ENCODE results near the gene OSBPL3.

DNA sequence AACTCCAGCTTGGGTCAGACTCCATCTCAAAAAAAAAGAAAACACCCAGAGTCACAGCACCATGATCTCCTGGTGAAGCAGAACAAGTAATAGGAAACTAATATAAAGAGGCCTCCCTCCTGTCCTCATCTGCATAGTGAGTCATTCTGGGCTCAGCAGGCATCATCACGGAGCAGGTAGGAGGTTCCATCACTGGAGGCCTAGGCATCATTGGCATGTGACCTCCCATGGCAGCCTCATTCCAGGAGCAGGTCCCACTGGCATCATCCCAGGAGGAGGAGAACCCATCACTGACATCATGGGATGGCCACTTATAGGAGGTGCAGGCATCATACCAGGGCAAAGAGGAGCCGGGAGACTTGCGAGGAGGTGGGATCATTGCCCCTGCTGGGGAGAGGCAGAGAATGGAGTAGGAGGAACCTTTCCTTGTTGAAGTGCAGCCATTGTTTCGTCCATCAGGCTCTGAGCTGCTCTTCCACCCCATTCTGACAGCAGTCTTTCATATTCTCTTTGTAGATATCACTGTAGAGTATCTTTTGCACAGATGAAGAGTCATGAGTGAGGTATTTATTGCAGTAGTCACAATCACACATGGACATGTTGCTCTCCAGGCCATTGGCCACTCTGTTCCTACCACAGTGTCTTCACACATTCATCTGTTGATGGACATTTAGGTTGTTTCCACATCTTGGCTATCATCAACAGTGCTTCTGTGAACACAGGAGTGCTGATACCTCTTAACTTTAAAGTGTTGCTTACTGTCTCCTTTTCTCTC is 73.8 kb downstream of the OSBPL3 start:
- no peak for TF ChIP-seq SP1 (CRISPR knock-in tag; conservative IDR thresholded peaks at IDR 0.05)
- TF ChIP-seq ZNF671 (CRISPR knock-in tag; IDR thresholded peaks at IDR 0.05), result no peak
- TF ChIP-seq, protein P1, sequence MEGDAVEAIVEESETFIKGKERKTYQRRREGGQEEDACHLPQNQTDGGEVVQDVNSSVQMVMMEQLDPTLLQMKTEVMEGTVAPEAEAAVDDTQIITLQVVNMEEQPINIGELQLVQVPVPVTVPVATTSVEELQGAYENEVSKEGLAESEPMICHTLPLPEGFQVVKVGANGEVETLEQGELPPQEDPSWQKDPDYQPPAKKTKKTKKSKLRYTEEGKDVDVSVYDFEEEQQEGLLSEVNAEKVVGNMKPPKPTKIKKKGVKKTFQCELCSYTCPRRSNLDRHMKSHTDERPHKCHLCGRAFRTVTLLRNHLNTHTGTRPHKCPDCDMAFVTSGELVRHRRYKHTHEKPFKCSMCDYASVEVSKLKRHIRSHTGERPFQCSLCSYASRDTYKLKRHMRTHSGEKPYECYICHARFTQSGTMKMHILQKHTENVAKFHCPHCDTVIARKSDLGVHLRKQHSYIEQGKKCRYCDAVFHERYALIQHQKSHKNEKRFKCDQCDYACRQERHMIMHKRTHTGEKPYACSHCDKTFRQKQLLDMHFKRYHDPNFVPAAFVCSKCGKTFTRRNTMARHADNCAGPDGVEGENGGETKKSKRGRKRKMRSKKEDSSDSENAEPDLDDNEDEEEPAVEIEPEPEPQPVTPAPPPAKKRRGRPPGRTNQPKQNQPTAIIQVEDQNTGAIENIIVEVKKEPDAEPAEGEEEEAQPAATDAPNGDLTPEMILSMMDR (IDR thresholded peaks at IDR 0.05), result no peak
- no peak for TF ChIP-seq CREB1 (CRISPR knock-in tag; IDR thresholded peaks at IDR 0.05)
- TF ChIP-seq PRRX2 (CRISPR knock-in tag; IDR thresholded peaks at IDR 0.05), result no peak
- no peak for TF ChIP-seq ETV6 (CRISPR knock-in tag; IDR thresholded peaks at IDR 0.05)
- TF ChIP-seq JUN (CRISPR knock-in tag; IDR thresholded peaks at IDR 0.05), result no peak
- no peak for TF ChIP-seq FOXK1 (CRISPR knock-in tag; IDR thresholded peaks at IDR 0.05)
- TF ChIP-seq, protein P2, sequence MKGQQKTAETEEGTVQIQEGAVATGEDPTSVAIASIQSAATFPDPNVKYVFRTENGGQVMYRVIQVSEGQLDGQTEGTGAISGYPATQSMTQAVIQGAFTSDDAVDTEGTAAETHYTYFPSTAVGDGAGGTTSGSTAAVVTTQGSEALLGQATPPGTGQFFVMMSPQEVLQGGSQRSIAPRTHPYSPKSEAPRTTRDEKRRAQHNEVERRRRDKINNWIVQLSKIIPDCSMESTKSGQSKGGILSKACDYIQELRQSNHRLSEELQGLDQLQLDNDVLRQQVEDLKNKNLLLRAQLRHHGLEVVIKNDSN (CRISPR knock-in tag; IDR thresholded peaks at IDR 0.05), result no peak
- TF ChIP-seq, protein P3, sequence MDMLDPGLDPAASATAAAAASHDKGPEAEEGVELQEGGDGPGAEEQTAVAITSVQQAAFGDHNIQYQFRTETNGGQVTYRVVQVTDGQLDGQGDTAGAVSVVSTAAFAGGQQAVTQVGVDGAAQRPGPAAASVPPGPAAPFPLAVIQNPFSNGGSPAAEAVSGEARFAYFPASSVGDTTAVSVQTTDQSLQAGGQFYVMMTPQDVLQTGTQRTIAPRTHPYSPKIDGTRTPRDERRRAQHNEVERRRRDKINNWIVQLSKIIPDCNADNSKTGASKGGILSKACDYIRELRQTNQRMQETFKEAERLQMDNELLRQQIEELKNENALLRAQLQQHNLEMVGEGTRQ (CRISPR knock-in tag; IDR thresholded peaks at IDR 0.05), result no peak
- TF ChIP-seq CREM (CRISPR knock-in tag; IDR thresholded peaks at IDR 0.05), result no peak
- TF ChIP-seq, protein P4, sequence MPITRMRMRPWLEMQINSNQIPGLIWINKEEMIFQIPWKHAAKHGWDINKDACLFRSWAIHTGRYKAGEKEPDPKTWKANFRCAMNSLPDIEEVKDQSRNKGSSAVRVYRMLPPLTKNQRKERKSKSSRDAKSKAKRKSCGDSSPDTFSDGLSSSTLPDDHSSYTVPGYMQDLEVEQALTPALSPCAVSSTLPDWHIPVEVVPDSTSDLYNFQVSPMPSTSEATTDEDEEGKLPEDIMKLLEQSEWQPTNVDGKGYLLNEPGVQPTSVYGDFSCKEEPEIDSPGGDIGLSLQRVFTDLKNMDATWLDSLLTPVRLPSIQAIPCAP (CRISPR knock-in tag; IDR thresholded peaks at IDR 0.05), result no peak
